OCI-LY7 (cell line): Measurements from ENCODE around the gene OGDH. TPM values are rescaled to one million over a fixed set of nuclear protein-coding genes. Genes with fewer than 3 reads are reported as not detected.
"Not testable (repeated sequence)": the region's sequence is repeated elsewhere in the genome, so short reads cannot be mapped to it uniquely, and the experiment has no call there.

Source experiments
- BruUV-seq: library from RNA; stranded (reverse); fragments of 400-500 nt; replicated peaks from 2 replicates; lab custom pipeline; 2021; lab: Mats Ljungman, UMichigan
- CTCF ChIA-PET: fragments of 300-600 bp; sonication (Branson Sonifier 250); formaldehyde crosslinking; loops from one replicate; lab custom pipeline; 2022; ENCODE audit warnings: antibody characterized with exemption; ENCODE audit not compliant: unreplicated experiment; lab: Charles Lee
- POLR2A ChIA-PET: fragments of 300-600 bp; sonication (Branson Sonifier 250); formaldehyde crosslinking; loops from one replicate; lab custom pipeline; 2022; ENCODE audit warnings: antibody characterized with exemption; lab: Charles Lee
- DNase-seq: peaks from one replicate; pipeline ENCODE4 v3.0.0-alpha.2; 2015; ENCODE audit warnings: low spot score
- H2AFZ ChIP-seq: fragments of 200-600 bp; sonication (generic), shearing (Covaris generic); 2 replicates; pipeline ENCODE4 v1.6.1; 2014; ENCODE audit warnings: mild to moderate bottlenecking, antibody characterized with exemption, low read length, moderate library complexity
- H3K27ac ChIP-seq: fragments of 200-600 bp; sonication (generic); 2 replicates; pipeline ENCODE4 v1.5.1; 2014; ENCODE audit warnings: mixed run types, low read depth, mild to moderate bottlenecking, moderate library complexity, low read length, inconsistent platforms; ENCODE audit not compliant: poor library complexity, severe bottlenecking
- H3K36me3 ChIP-seq: fragments of 200-600 bp; sonication (generic); 2 replicates; pipeline ENCODE4 v1.6.1; 2014; ENCODE audit warnings: mild to moderate bottlenecking, antibody characterized with exemption, low read length, moderate library complexity, mixed read lengths; ENCODE audit not compliant: insufficient read depth
- H3K4me1 ChIP-seq: fragments of 200-600 bp; sonication (generic); 2 replicates; pipeline ENCODE4 v1.5.1; 2014; ENCODE audit warnings: mild to moderate bottlenecking, low read length; ENCODE audit not compliant: insufficient read depth, poor library complexity, severe bottlenecking
- H3K4me2 ChIP-seq: fragments of 200-600 bp; sonication (generic); 2 replicates; pipeline ENCODE4 v1.6.1; 2014; ENCODE audit warnings: mild to moderate bottlenecking, low read length
- H3K4me3 ChIP-seq: fragments of 200-600 bp; sonication (generic); 2 replicates; pipeline ENCODE4 v1.5.1; 2014; ENCODE audit warnings: mild to moderate bottlenecking, low read depth, low read length; ENCODE audit not compliant: poor library complexity, severe bottlenecking
- H3K79me2 ChIP-seq: fragments of 200-600 bp; sonication (generic); 2 replicates; pipeline ENCODE4 v1.6.1; 2016; ENCODE audit warnings: low read depth, mild to moderate bottlenecking, low read length, moderate library complexity, mixed read lengths; ENCODE audit not compliant: insufficient read depth
- H3K9me2 ChIP-seq: fragments of 200-600 bp; sonication (generic); 2 replicates; pipeline ENCODE4 v1.6.1; 2016; ENCODE audit warnings: mild to moderate bottlenecking, low read length, mixed read lengths; ENCODE audit not compliant: insufficient read depth
- H3K9me3 ChIP-seq: fragments of 200-600 bp; sonication (generic); 2 replicates; pipeline ENCODE4 v1.6.1; 2014; ENCODE audit warnings: mild to moderate bottlenecking, mixed run types, low read length, mixed read lengths
- H4K20me1 ChIP-seq: fragments of 200-600 bp; sonication (generic); 2 replicates; pipeline ENCODE4 v1.6.1; 2014; ENCODE audit warnings: mild to moderate bottlenecking, antibody characterized with exemption, low read length, moderate library complexity, mixed read lengths; ENCODE audit not compliant: insufficient read depth
- EZH2phosphoT487 ChIP-seq: fragments of 200-600 bp; sonication (generic); IDR thresholded peaks from 2 replicates; pipeline ENCODE4 v1.6.1; 2018; ENCODE audit warnings: low read depth, borderline replicate concordance, mild to moderate bottlenecking, mixed run types, antibody characterized with exemption, low read length, moderate library complexity, mixed read lengths
- intact Hi-C: fragments of 100-400 bp; cut with micrococcal nuclease; formaldehyde crosslinking; loops from one replicate; pipeline ENCODE4 v1.10.0; 2022; ENCODE audit not compliant: unreplicated experiment
- total RNA-seq, 2 experiments: library from RNA; depleted of rRNA in 1 of 2; stranded (reverse); fragments of >200 nt in 1 of 2; shearing (Covaris generic) in 1 of 2; gene quantifications; 2 replicates each; pipeline ENCODE4 v1.2.3, GENCODE V29; 2014 to 2022
- TF ChIP-seq, protein P1 (sequence below): fragments of 200-600 bp; sonication (generic); conservative IDR thresholded peaks from 2 replicates; pipeline ENCODE4 v1.5.1; 2014; ENCODE audit warnings: mild to moderate bottlenecking, antibody characterized with exemption, low read length, moderate library complexity, mixed read lengths

The OGDH gene
- total RNA-seq, 2 experiments from 2014 or later = 47.6 to 70.9 TPM

DNA sequence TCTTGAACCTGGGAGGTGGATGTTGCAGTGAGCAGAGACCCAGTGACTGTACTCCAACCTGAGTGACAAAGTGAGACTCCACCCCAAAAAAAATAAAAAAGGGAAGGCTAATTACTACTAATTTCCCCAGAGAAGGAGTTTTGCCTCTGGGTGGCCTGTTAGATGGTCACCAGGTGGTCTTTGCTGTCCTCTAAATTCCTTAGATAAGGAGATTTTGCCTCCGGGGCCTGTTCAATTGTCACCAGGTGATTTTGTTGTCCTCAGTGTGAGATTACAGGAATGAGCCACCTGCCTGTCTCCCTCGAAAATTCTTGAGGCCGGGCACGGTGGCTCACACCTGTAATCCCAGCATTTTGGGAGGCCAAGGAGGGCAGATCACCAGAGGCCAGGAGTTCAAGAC, 117.8 kb downstream of the OGDH start:
- no peaks in the 10 kb centered on the region for H4K20me1 ChIP-seq
- no peak overlapping the region for H2AFZ ChIP-seq
- no TSS peak for BruUV-seq
- H3K36me3 ChIP-seq = no peaks in the 10 kb centered on the region
- peaks cover 16% of the 10 kb centered on the region; the same call in 1 of the 2 replicates for H3K9me3 ChIP-seq
- DNase-seq = no peak
- POLR2A ChIA-PET = no interaction called here
- H3K79me2 ChIP-seq = no peaks in the 10 kb centered on the region
- H3K4me2 ChIP-seq = no peak overlapping the region
- intact Hi-C loops = no loop called here
- TF ChIP-seq, protein P1, sequence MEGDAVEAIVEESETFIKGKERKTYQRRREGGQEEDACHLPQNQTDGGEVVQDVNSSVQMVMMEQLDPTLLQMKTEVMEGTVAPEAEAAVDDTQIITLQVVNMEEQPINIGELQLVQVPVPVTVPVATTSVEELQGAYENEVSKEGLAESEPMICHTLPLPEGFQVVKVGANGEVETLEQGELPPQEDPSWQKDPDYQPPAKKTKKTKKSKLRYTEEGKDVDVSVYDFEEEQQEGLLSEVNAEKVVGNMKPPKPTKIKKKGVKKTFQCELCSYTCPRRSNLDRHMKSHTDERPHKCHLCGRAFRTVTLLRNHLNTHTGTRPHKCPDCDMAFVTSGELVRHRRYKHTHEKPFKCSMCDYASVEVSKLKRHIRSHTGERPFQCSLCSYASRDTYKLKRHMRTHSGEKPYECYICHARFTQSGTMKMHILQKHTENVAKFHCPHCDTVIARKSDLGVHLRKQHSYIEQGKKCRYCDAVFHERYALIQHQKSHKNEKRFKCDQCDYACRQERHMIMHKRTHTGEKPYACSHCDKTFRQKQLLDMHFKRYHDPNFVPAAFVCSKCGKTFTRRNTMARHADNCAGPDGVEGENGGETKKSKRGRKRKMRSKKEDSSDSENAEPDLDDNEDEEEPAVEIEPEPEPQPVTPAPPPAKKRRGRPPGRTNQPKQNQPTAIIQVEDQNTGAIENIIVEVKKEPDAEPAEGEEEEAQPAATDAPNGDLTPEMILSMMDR = no peak
- TF ChIP-seq EZH2phosphoT487 = no peak
- CTCF ChIA-PET = no interaction called here
- no peak overlapping the region for H3K4me3 ChIP-seq
- H3K4me1 ChIP-seq = no peaks in the 10 kb centered on the region
- no peak overlapping the region for H3K27ac ChIP-seq
- no peaks in the 10 kb centered on the region for H3K9me2 ChIP-seq

DNA sequence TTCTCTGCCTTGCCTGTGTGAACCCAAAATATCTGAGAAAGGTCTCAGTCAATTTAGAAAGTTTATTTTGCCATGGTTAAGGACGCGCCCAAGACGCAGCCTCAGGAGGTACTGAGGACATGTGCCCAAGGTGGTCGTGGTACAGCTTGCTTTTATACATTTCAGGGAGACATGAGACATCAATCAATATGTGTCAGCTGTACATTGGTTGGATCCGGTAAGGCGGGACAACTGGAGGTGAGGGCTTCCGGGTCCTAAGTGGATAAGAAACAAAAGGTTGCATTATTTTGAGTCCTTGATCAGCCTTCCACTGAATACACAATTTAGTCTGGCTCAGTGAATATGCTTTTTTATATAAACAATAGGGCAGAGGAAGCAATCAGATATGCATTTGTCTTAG, 119.8 kb downstream of the OGDH start:
- CTCF ChIA-PET, H2AFZ ChIP-seq, intact Hi-C loops, DNase-seq, H3K36me3 ChIP-seq, H3K9me2 ChIP-seq, H3K4me2 ChIP-seq, H4K20me1 ChIP-seq, H3K27ac ChIP-seq, BruUV-seq, H3K4me3 ChIP-seq, H3K79me2 ChIP-seq, H3K4me1 ChIP-seq, H3K9me3 ChIP-seq: not testable (repeated sequence)
- POLR2A ChIA-PET = interaction anchor here (0.9 kb wide), 1 partner anchor 124 kb away, joined by 3 read pairs; no protein-coding TSS in a partner anchor

DNA sequence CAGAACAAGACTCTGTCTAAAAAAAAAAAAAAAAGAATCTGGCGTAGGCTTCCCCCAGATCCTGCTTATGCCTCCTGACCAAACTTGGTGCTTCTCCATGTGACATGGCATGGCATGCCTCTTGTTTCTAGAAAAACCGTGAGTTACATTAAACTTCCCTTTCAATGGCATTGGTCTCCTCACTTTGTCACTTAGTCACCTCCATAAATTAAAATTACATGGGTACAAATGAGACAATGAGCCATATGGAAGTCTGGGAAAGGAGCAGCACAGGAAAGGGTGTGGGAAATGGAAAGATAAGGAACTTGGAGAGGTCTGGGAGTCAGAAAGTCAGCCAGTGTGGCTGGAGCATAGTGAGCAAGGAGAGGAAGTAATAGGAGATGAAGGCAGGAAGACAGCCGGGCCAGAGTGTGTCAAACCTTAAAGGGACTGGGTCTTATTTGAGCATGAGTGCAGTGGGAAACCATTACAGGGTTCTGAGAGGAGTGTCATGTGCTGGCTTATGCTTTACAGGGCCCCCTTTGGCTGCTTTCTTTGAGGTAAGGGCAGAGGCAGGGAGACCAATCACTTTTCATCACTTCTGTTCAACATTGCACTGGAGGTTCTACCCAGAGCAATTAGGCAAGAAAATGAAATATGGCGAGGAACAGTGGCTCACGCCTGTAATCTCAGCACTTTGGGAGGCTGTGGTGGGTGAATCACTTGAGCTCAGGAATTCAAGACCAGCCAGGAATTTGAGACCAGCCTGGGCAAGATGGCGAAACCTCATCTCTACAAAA, 120.9 kb downstream of the OGDH start:
- H3K36me3 ChIP-seq = no peaks in the 10 kb centered on the region
- no peaks in the 10 kb centered on the region for H3K9me3 ChIP-seq
- no peak overlapping the region for H3K4me3 ChIP-seq
- H3K4me1 ChIP-seq = no peaks in the 10 kb centered on the region
- no peaks in the 10 kb centered on the region for H4K20me1 ChIP-seq
- H3K27ac ChIP-seq = no peak overlapping the region
- TF ChIP-seq EZH2phosphoT487 = no peak
- TF ChIP-seq, protein P1 = no peak
- no TSS peak for BruUV-seq
- no peaks in the 10 kb centered on the region for H3K9me2 ChIP-seq
- intact Hi-C loops = no loop called here
- ChIA-PET CTCF (no interaction called here), POLR2A (interaction anchor here (0.6 to 0.9 kb wide), 2 partner anchors 125 to 133 kb away, joined by 3 to 4 read pairs; no protein-coding TSS in a partner anchor)
- H2AFZ ChIP-seq = no peak overlapping the region
- no peak overlapping the region for H3K4me2 ChIP-seq
- H3K79me2 ChIP-seq = no peaks in the 10 kb centered on the region
- DNase-seq = no peak
